RPMI8226 (cell line): ENCODE results near the gene GSK3A.

Experiments used
- DNase-seq: peaks from one replicate; pipeline ENCODE4 v3.0.0-alpha.2; 2015

Gene GSK3A

DNA sequence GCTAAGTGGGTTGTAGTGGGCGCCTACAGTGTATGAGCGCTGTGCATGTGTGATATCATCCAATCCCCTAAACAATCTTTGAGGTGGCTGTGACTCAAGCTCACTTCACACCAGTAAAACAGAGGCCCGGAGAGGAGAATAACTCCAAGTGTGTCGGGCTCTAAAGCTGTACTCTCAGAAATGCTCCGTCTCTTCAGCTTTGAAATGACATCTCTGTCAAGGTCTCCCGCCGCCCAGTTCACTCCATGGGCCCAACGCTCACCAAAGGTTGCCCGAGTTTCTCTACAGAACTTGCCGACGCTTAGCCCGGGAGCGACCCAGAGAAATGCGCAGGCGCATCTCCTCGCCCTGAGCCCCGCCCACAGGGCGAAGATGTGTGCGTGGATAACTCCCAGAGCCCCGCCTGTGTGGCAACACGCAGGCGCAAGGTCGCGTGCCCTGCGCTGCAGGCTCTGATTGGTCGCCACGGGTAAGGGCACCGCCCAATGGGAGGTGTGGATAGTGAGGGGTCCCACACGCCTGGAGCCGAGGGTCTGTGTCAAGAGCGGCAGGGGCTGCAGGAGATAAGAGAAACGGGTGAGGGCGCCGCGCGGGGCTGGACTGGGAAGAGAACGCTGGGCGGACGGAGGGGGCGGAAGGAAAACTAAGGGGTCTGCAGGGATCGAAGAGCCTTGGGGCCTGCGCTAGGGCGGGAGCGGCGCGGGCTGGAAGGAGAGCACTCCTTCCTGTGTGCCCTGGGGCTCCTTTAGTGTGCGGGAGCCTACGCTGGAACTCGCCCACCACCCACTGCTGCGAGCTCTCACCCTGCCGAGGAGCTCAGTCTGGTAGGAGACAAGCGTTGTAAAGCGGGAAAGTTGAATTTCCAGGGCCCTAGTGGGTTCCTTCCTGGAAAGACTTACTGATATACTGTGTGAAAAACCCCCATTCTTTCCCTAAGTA, 22.3 kb downstream of the GSK3A start, which contains the start of gene ZNF526:
ZNF526 (plus strand) TSS at position 501 of the 939 bp plus-strand sequence. CDS start 4,092 bp downstream, outside the sequence.
- peak; percentile 96 for DNase-seq

DNA sequence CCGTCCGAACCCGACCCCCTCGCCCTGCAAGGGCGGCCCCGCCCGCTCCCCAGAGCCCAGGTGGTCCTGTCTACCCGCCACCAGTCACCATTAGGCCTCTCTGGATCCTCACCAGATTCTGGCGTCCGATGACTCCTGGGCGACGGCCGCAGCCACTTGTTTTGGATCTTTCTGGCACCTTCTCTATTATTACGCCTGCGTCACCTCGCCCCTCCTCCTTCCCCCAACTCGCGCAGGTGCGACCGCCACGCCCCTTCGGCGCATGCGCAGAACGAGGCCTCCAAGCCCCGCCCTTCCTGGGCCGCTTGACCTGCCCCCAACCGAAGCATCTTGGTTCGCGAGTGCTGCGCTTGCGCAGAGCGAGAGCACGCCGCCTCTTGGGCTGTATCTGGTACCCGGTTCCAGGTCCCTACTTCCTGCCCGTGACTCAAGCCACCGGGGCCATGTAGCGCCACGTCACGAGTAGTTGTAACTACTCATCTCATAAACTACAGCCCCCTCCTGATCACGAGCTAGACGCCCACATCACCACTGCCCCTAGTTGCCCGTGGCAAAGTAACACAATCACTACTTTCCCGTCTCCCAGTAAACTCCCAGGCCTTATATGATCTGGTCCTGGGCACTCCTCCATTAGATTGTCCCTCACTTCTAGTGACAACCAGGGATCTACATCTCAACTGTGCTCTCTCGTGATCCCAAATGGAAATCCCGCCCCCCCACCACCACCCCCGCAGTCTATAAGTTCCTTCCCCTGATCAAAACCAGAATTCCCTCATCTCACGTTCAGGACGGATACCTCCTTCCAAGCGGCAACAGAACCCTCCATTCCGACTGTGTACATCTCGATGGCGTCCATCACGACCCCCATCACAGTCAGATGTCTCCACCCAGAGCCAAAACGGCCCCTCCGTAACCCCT, 24.6 kb downstream of the GSK3A start, which contains the start of gene DEDD2:
DEDD2 (minus strand) TSS at position 158 of the 918 bp plus-strand sequence. CDS start 670 bp downstream, outside the sequence.
- peak; percentile 93 for DNase-seq

GRCh38 chr19:42216653-42217519, 25.5 kb downstream of the GSK3A start:
- peak; percentile 57 for DNase-seq

DNA sequence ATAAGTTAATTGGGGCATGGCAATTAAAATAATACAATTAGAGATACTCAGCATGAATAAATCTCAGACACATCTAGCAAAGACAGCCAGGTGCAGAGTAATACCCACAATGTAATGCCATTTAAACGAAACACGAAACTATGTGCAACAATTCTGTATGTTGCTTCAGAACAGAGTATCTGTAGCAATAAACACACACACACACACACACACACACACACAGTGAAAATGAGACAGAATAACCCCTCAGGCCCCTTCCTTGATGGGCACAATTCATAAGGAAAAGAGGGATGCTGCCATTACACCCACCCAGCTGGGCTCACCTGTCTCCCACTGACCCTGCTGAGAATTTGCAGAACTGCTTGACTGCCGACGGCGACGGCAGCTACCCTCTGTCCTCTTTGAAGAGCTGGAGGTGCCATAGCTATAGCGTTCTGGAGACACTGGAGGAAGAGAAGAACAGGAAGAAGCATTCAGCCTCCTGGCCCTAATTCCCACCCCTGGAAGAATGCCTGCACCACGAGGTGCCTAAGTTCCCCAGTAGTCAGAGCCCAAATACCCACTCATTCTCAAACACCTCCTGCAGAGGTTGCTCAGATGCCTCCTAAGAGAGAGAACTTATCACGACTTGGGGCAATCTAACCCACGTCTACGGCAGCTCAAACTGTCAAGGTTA, 27.5 kb downstream of the GSK3A start:
- DNase-seq: no peak

- DNase-seq: no peak
These were observed 29.5 kb downstream of the GSK3A start for GRCh38 chr19:42212886-42213285.

DNA sequence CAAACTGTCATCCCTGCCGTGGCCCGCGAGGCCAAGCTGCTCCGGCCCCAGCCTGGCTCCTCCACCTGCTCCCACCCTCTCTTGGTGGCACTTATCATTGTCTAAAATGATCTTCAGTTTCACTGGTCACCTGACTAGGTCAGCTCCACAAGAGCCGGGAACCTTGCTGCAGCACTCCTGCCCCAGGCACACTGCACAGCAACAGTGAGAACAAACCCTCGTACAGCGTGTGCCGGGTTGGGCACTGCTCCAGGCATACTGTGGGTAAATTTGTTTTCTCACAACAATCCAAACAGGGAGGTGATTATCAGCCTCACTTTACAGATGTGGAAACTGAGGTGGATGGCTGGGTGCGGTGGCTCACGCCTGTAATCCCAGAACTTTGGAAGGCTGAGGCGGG, 33.8 kb downstream of the GSK3A start:
- no peak for DNase-seq

- DNase-seq: no peak
These were observed 34.6 kb downstream of the GSK3A start for GRCh38 chr19:42207767-42208271.

DNA sequence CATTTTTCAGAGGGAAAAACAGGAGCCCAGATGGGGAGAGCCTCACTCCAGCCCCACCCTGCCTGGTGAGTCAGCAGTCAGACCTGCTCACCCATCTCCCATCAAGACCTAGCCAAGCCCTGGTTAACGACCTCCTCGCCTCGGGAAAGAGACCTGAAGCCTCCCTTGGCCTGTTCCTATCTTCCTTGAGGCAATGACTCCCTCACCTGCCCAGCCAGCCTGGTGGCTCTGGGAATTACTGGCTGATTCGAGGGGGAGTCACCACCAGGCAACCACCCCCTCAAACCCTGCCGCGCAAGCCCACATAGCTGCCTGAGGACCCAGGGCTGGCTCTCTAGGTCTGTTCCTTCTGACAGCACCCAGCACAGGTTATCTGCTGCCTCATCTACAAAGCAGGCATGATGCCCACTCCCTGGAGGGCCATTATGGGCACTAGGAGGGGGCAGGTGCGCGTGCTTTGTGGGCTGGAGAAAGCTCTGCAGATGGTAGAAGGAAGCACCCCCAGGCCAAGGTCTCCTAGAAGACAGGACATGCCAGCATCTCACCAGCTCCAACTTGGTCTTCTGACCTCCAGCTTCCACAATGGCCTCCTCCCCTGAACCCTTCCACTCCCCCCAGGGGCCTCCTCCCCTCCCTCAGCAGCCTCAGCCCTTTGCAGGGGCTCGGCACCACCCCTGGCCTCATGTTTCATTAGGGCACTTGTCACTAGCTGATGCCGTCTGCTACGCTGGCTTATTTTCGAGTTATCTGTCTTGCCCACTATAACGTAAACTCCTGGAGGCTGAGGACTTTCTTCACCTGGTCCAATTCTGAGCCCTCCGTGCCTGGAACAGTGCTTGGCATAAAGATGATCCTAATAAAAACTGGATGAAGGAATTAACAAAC, 35.3 kb downstream of the GSK3A start:
- no peak for DNase-seq

DNA sequence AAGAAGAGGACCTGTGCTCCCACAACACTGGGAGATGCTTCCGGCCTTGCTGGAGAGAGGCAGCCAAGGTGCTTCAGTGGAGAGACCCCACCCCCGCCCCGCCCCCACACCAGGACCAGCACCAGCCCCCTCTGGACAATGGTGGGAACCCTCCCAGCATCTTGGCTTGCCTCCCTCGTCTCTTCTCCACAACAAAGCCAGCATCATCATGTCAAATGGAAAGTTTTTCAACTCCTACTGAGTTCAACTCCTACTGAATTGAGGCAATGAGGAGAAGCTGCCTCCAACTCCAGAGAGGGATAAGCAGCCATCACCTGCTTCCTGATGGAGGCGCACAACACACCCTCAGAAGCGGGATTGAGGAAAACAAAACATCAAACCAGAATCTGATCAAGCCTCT, 37.7 kb downstream of the GSK3A start:
- no peak for DNase-seq

GRCh38 chr19:42203700-42204099, 38.7 kb downstream of the GSK3A start:
- DNase-seq: no peak

- DNase-seq: no peak
These were observed 40.0 kb downstream of the GSK3A start for GRCh38 chr19:42202290-42202880.

DNA sequence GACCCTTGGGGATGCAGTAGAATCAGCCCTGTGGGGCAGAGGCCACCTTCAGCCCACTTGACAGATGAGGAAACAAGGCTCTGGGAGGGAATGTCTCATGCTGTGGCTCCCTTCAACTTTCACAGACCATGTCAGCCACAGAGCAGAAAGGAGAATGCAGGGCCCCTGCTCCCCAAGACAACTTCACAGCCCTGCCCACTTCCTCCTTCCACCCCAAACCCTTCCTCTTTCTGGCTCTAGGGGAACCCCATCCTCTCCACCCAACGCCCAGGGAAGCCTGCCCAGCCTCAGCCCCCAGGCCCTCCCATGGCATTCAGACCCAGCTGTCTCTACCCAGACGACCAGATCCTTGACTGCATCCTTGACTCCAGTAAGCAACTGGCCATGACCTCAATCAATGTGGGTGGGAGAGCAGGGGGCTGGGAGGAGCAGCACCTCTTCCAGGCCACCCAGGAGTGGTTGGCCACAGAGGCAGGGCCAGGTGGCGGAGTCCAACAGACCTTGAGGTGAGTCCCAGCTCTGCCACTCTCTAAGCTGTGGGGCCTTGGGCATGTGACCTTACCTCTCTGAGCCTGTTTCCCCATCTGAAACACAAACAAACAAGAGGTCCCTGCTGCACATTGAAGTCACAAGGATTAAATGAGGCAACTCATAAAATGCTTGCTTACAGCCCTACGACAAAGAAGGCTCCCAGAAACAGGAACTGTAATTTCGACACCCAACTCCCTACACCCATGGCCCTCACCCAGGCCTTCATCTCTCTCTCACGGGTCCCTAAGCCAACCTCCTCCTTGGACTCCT, 40.7 kb downstream of the GSK3A start:
- no peak for DNase-seq

GRCh38 chr19:42200116-42200715, 42.2 kb downstream of the GSK3A start:
- no peak for DNase-seq

GRCh38 chr19:42199440-42200115, 42.8 kb downstream of the GSK3A start:
- no peak for DNase-seq

DNA sequence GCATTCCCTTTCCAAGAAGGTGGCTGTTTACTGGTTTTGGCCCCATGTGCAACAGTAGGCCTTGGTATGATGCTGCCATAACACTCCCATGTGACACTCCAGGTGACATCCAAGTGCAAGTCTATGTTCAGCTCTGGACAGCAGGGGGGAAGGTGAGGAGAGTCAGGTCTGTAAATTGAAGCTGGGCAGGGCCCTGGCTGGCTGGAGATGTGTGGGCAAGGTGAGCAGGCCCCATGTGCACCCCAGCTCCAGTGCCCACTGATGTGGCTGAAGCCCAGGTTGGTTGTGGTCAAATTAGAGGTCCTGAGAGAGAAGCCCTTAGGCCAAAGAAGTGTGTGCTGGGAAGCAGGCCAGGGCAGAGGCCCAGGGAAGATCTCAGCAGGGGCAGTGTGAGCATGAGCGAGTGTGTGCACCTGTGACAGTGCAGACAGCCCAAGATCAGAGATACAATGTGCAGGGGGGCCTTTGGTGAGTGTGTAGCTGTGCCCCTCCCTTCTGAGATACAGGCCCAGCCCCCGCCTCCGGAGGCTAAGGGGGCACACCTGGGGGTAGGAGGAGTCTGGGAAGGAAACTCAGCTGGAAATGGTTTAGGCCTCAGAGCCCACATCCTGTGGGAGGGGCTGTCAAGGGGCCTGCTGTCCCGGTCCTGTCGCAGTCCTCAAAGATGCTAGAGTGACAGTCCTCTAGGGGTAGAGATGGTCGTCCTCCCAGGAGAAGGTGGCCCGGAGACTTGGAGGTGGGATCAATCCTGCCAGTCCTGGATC, 43.5 kb downstream of the GSK3A start:
- no peak for DNase-seq

DNA sequence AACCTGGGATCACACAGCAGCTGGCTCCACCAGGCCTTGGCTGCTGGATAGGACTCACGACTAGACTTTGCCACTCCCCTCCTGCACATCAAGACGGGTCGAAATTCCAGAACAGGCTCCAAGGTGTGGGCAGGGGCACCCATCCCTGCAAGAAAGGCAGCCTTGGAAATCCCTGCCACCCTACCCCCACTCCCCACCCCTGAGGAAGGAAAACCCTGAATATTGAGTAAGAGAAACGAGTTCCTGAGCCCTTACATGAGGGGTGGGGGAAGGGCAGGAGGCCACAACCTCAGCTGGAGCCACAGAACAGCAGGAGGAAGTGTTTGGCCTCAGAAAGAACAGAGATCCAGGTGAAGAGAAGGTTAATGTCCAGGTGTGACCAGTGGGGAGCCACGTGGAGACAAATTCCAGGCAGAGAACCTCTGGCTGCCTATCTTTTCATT, 45.0 kb downstream of the GSK3A start:
- no peak for DNase-seq
